Ovary (tissue), 9 donors: ENCODE data around the gene TNFRSF18. TPM values are rescaled to one million over a fixed set of nuclear protein-coding genes. Genes with fewer than 3 reads are reported as not detected.

Experiments
- DNase-seq, 5 donors: peaks; one replicate each; pipeline ENCODE4 v3.0.0-alpha.2; 2019 to 2020
- H3K27ac ChIP-seq, 2 donors: fragments of 200-600 bp; one replicate each; pipeline versions ENCODE4 v1.5.1 to v1.8.0; 2019 to 2022
- H3K27me3 ChIP-seq: fragments of 200-600 bp; one replicate; pipeline ENCODE4 v1.8.0; 2022
- H3K36me3 ChIP-seq: fragments of 200-600 bp; sonication (generic); one replicate; pipeline ENCODE4 v1.5.1; 2019
- H3K4me1 ChIP-seq: one replicate; pipeline ENCODE4 v1.8.1; 2013; ENCODE audit warnings: mild to moderate bottlenecking, moderate library complexity; ENCODE audit not compliant: insufficient read depth
- H3K4me3 ChIP-seq: fragments of 200-600 bp; sonication (generic); one replicate; pipeline ENCODE4 v1.5.1; 2017
- H3K9me3 ChIP-seq, 2 donors: fragments of 200-600 bp in 1 of 2; sonication (generic) in 1 of 2; one replicate each; pipeline versions ENCODE4 v1.5.1 to v1.8.1; 2013 to 2019; ENCODE audit warnings: mild to moderate bottlenecking in 1 of 2, moderate library complexity in 1 of 2
- CTCF ChIP-seq, 3 donors: fragments of 450-650 bp in 2 of 3; fragments of 200-600 bp in 1 of 3; IDR thresholded peaks; one replicate each; pipeline versions ENCODE4 v1.5.1 to v1.8.0; 2016 to 2022; ENCODE audit warnings: antibody characterized with exemption in 3 of 3, mild to moderate bottlenecking in 1 of 3
- EP300 ChIP-seq: sonication (generic); formaldehyde crosslinking; IDR thresholded peaks from one replicate; pipeline ENCODE4 v1.6.1; 2017; ENCODE audit warnings: antibody characterized with exemption
- POLR2A ChIP-seq: fragments of 450-650 bp; IDR thresholded peaks from one replicate; pipeline ENCODE4 v1.6.1; 2017; ENCODE audit warnings: antibody characterized with exemption, mild to moderate bottlenecking, moderate library complexity
- WGBS, 3 donors: extraction: QIAGEN DNeasy Blood & Tissue Kit in 1 of 3; methylation state at CpG; one replicate each; pipeline versions ENCODE4 v1.1.5 to v1.1.7; 2013 to 2017; 5-methylcytosine and 5-hydroxymethylcytosine counted together
- intact Hi-C, 4 donors: fragments of 100-400 bp; cut with DNase I; formaldehyde crosslinking; loops; one replicate each; pipeline versions ENCODE4 v1.11.0 to v1.15.1; 2022 to 2023
- polyA plus RNA-seq, 2 donors: library from polyadenylated mRNA; stranded (reverse); fragments of 200-250 nt in 1 of 2; fragments of 350-450 nt in 1 of 2; fragmentation: Illumina TruSeq in 1 of 2; extraction: RNeasy Lipid Tissue Mini Kit (QIAGEN cat#74804) in 1 of 2; gene quantifications; one replicate each; pipeline ENCODE4 v1.2.3, GENCODE V29; 2013 to 2014
- total RNA-seq, 7 donors: library from RNA; depleted of rRNA in 2 of 7; stranded (reverse); fragments of >200 nt in 2 of 7; fragmentation: NEBNext Ultra II Directional in 3 of 7; extraction: Animal tissue kit (Norgen Biotek cat#: 25700) in 3 of 7; gene quantifications; one replicate each; pipeline versions ENCODE4 v1.1.0 to v1.2.4, GENCODE V29; 2016 to 2023
- donor health status: DM: no; HTN: no; CAD: no; lungs with moderate emphysema.
- donor health status: DM: no; HTN: no; CAD: no.
- donor health status: Bipolar disorder and iron deficiency.
- donor health status: DM: yes; HTN: yes; CAD: no.
- donor health status: DM: no; HTN: no; CAD: no.
- donor health status: DM: yes; HTN: yes; CAD: no.

The TNFRSF18 gene
- total and polyA plus RNA-seq, 9 donors: 0.10 to 1.4 (median 0.32) TPM; not detected in 5

GRCh38 chr1:1220197-1220596 lies 13.8 kb upstream of the TNFRSF18 start:
- WGBS, 3 donors: 86 to 88% (median 87%) methylated on average over 24 of the region's 24 CpGs
- Histone ChIP-seq H3K27me3 (no peaks in the 10 kb centered on the region), H3K4me3 (no peak overlapping the region), H3K27ac (no peak overlapping the region), H3K4me1 (no peaks in the 10 kb centered on the region), H3K9me3 (no peaks in the 10 kb centered on the region), H3K36me3 (no peaks in the 10 kb centered on the region)
- DNase-seq: no peak
- no peak for TF ChIP-seq EP300
- TF ChIP-seq CTCF (IDR thresholded peaks at IDR 0.05): no peak
- TF ChIP-seq POLR2A: no peak
- intact Hi-C loops: no loop called here

- TF ChIP-seq EP300 (no peak), POLR2A (no peak), CTCF (IDR thresholded peaks at IDR 0.05) (no peak)
- no peak overlapping the region for H3K4me3 ChIP-seq
- no peaks in the 10 kb centered on the region for H3K4me1 ChIP-seq
- H3K27ac ChIP-seq: no peak overlapping the region
- H3K9me3 ChIP-seq: no peaks in the 10 kb centered on the region
- H3K36me3 ChIP-seq: no peaks in the 10 kb centered on the region
- H3K27me3 ChIP-seq: no peaks in the 10 kb centered on the region
- WGBS, 3 donors: 93 to 96% (median 95%) methylated on average over 20 of the region's 20 CpGs
- no peak for DNase-seq
- intact Hi-C loops: no loop called here
Observed at GRCh38 chr1:1219341-1219740, 12.9 kb upstream of the TNFRSF18 start.

- H3K36me3 ChIP-seq: no peaks in the 10 kb centered on the region
- WGBS, 3 donors: 88 to 92% (median 92%) methylated on average over 20 to 36 of the region's 36 CpGs
- H3K4me1 ChIP-seq: no peaks in the 10 kb centered on the region
- TF ChIP-seq CTCF (IDR thresholded peaks at IDR 0.05) (no peak), EP300 (no peak), POLR2A (no peak)
- H3K27ac ChIP-seq: no peak overlapping the region
- H3K9me3 ChIP-seq: no peaks in the 10 kb centered on the region
- no peak for DNase-seq
- H3K4me3 ChIP-seq: no peak overlapping the region
- no peaks in the 10 kb centered on the region for H3K27me3 ChIP-seq
- intact Hi-C loops: no loop called here
Observed at GRCh38 chr1:1218524-1219200, 12.3 kb upstream of the TNFRSF18 start.

- intact Hi-C loops: no loop called here
- TF ChIP-seq CTCF (IDR thresholded peaks at IDR 0.05) (no peak), EP300 (no peak), POLR2A (no peak)
- H3K4me1 ChIP-seq: no peaks in the 10 kb centered on the region
- no peak overlapping the region for H3K4me3 ChIP-seq
- H3K36me3 ChIP-seq: no peaks in the 10 kb centered on the region
- WGBS, 3 donors: 87 to 89% (median 87%) methylated on average over 46 to 52 of the region's 52 CpGs
- H3K27ac ChIP-seq: no peak overlapping the region
- no peaks in the 10 kb centered on the region for H3K9me3 ChIP-seq
- no peak for DNase-seq
- H3K27me3 ChIP-seq: no peaks in the 10 kb centered on the region
Observed at GRCh38 chr1:1217621-1218523, 11.5 kb upstream of the TNFRSF18 start.
